SJCRH30 (cell line): ENCODE results near the gene THAP2. TPM values are rescaled to one million over a fixed set of nuclear protein-coding genes. Genes with fewer than 3 reads are reported as not detected.

Experiments used
- DNase-seq, 2 experiments: peaks; one replicate each; pipeline ENCODE4 v3.0.0-alpha.2; 2015 to 2020
- H3K27ac ChIP-seq: fragments of 250-450 bp; sonication (Bioruptor Pico); 2 replicates; pipeline ENCODE4 v1.5.1; 2020; ENCODE audit warnings: mild to moderate bottlenecking, moderate library complexity
- H3K27me3 ChIP-seq: fragments of 250-450 bp; sonication (Bioruptor Pico); 2 replicates; pipeline ENCODE4 v1.5.1; 2020; ENCODE audit warnings: mild to moderate bottlenecking, moderate library complexity
- H3K36me3 ChIP-seq: fragments of 250-450 bp; sonication (Bioruptor Pico); 2 replicates; pipeline ENCODE4 v1.5.1; 2020; ENCODE audit warnings: mild to moderate bottlenecking, moderate library complexity
- H3K4me1 ChIP-seq: fragments of 250-450 bp; sonication (Bioruptor Pico); 2 replicates; pipeline ENCODE4 v1.5.1; 2020; ENCODE audit warnings: mild to moderate bottlenecking, moderate library complexity
- H3K4me3 ChIP-seq: fragments of 250-450 bp; sonication (Bioruptor Pico); 2 replicates; pipeline ENCODE4 v1.5.1; 2020; ENCODE audit warnings: mild to moderate bottlenecking, moderate library complexity
- H3K9me3 ChIP-seq: fragments of 250-450 bp; sonication (Bioruptor Pico); replicated peaks from 2 replicates; pipeline ENCODE4 v1.5.1; 2020; ENCODE audit warnings: mild to moderate bottlenecking, moderate library complexity
- total RNA-seq: library from RNA; depleted of rRNA; stranded (reverse); fragments of >200 nt; shearing (Covaris generic); gene quantifications from 2 replicates; pipeline ENCODE4 v1.2.3, GENCODE V29; 2014; rRNA removed

The THAP2 gene
- total RNA-seq, 1 experiment from 2014 or later, result 7.2 TPM

DNA sequence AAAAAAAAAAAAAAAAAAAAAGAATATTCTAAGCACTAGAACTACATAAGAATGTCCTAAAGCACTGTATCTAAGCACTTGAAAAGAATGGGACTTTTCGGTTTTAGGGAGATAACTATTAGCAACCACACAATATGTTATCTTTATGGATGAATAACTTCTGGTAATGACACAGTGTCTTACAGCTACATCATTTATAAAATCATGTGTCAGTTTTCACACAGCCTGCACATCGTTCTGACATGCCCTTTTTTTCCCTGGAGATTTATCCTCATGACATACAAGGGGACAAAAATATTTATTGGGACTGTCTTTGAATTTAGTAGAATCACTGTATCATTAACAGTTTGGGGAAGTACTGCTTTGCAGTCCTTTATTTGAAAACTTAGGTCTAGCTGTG, 39.1 kb downstream of the THAP2 start:
- no peaks in the 10 kb centered on the region for H3K9me3 ChIP-seq
- H3K4me1 ChIP-seq, result no peaks in the 10 kb centered on the region
- H3K27me3 ChIP-seq, result no peaks in the 10 kb centered on the region
- H3K36me3 ChIP-seq, result peaks cover 12% of the 10 kb centered on the region
- DNase-seq, result no peak
- H3K4me3 ChIP-seq, result no peak overlapping the region
- no peak overlapping the region for H3K27ac ChIP-seq

DNA sequence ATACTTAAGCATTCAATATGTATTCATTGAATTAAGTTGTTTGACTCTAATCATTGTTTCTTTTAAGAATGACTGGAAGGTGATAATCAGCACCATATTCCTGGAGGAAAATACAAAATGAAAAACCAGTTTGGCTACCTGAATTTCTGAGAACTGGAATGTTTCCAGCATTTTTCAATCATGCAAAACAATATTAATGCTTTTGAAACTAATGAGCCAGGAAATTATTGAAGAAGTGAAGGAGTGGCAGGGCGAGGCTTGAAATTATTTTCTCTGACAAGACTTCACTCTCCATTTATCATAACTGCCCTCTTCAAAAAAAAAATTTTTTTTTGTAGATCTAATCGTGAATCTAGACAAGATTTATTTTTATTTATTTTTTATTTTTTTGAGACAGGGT, 40.8 kb downstream of the THAP2 start:
- DNase-seq, result no peak
- H3K36me3 ChIP-seq, result peaks cover 2% of the 10 kb centered on the region; the same call in 1 of the 2 replicates
- no peaks in the 10 kb centered on the region for H3K9me3 ChIP-seq
- no peaks in the 10 kb centered on the region for H3K4me1 ChIP-seq
- H3K27me3 ChIP-seq, result no peaks in the 10 kb centered on the region
- no peak overlapping the region for H3K4me3 ChIP-seq
- no peak overlapping the region for H3K27ac ChIP-seq

GRCh38 chr12:71708658-71709057, 44.6 kb downstream of the THAP2 start:
- Histone ChIP-seq H3K9me3 (no peaks in the 10 kb centered on the region), H3K27ac (no peak overlapping the region), H3K27me3 (no peaks in the 10 kb centered on the region; the same call in 1 of the 2 replicates), H3K4me1 (no peaks in the 10 kb centered on the region), H3K36me3 (no peaks in the 10 kb centered on the region), H3K4me3 (no peak overlapping the region)
- DNase-seq, result no peak

DNA sequence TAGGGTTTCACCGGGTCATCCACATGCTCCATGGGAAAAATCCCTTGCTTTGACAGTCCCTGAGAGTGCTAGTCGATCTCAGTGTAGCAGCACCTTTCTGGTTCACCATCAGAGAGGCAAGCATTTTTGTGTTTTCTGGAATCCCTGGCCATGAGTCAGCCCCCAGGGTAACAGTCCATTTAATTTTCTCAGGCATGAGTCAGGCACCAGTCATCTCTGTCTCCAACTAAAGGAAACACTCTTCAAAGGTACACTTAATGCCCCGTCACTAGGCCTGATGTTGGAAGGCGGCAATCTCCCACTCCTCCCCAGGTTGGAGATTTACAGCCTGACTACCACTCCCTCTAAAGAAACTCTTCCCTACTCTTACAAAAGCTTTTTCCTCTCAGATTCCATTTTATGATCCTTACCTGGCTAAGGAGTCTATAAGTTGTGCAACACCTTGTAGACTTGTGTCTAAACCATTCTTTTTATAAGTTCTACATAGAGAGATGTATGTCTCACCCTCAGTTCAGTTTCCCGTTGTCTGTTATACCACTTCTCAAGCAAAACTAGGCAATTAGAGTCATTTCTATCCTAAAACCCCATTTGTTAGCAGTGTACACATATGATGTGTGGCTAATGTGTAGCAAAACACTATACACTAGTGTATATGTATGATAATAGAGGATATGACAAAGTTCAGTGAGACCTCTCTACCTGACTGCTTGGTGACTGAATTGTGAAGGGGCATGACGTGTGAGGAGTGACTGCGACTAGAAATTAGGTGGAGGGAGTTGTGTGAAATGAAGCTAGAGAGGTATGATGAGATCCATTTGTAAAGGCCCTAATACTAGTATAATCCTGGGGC, 46.4 kb downstream of the THAP2 start:
- Histone ChIP-seq H3K9me3 (no peaks in the 10 kb centered on the region), H3K4me3 (no peak overlapping the region), H3K27me3 (no peaks in the 10 kb centered on the region; the same call in 1 of the 2 replicates), H3K36me3 (no peaks in the 10 kb centered on the region), H3K4me1 (no peaks in the 10 kb centered on the region), H3K27ac (no peak overlapping the region)
- DNase-seq, result no peak

- no peak for DNase-seq
Observed at GRCh38 chr12:71718611-71719010, 54.5 kb downstream of the THAP2 start.

GRCh38 chr12:71719647-71720370, 55.7 kb downstream of the THAP2 start:
- Histone ChIP-seq H3K4me1 (no peaks in the 10 kb centered on the region), H3K36me3 (no peaks in the 10 kb centered on the region), H3K4me3 (no peak overlapping the region), H3K9me3 (no peaks in the 10 kb centered on the region), H3K27ac (no peak overlapping the region), H3K27me3 (no peaks in the 10 kb centered on the region; the same call in 1 of the 2 replicates)
- no peak for DNase-seq

More at GRCh38 chr12:71718611-71719010, 54.5 kb downstream of the THAP2 start:
- H3K36me3 ChIP-seq, result no peaks in the 10 kb centered on the region
- H3K27ac ChIP-seq, result no peak overlapping the region
- no peaks in the 10 kb centered on the region for H3K9me3 ChIP-seq
- H3K4me1 ChIP-seq, result no peaks in the 10 kb centered on the region
- H3K4me3 ChIP-seq, result no peak overlapping the region
- no peaks in the 10 kb centered on the region for H3K27me3 ChIP-seq

DNA sequence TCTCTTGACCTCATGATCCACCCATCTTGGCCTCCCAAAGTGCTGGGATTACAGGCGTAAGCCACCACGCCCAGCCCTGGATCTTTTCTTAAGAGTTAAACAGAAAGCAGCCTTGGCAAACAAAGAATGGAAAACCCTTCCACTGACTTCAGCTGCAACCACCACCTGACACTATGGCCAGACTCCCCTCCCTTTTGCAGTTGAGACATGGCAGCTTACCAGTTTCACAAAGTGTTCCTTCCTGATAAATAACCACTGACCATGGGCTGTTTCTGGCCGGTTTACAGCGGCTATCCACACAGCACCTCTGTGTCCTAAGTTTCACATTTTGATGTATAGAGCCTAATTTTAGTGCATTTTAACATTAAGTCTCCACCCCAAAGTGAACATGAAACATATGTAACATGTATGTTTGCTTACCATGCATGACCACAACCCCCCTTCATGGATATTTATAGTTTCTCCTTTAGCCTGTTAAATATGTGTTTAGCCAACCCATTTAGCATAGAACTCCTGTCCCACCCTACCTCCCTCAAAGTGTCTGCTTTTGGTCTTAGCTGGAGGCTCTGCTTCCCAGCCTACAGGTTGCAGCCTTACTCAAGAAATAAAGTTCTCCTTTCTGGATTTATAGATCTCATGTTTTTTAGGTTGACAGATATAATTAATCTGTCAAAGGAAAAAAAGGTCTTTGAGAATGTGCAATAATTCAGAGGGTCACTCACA, 57.8 kb downstream of the THAP2 start:
- no peak for DNase-seq
- H3K9me3 ChIP-seq, result no peaks in the 10 kb centered on the region
- no peaks in the 10 kb centered on the region for H3K4me1 ChIP-seq
- H3K27me3 ChIP-seq, result no peaks in the 10 kb centered on the region; the same call in 1 of the 2 replicates
- no peak overlapping the region for H3K27ac ChIP-seq
- no peak overlapping the region for H3K4me3 ChIP-seq
- no peaks in the 10 kb centered on the region for H3K36me3 ChIP-seq

- DNase-seq, result no peak
- no peak overlapping the region for H3K27ac ChIP-seq
- no peak overlapping the region for H3K4me3 ChIP-seq
- H3K27me3 ChIP-seq, result no peaks in the 10 kb centered on the region; the same call in 1 of the 2 replicates
- no peaks in the 10 kb centered on the region for H3K36me3 ChIP-seq
- H3K9me3 ChIP-seq, result no peaks in the 10 kb centered on the region
- H3K4me1 ChIP-seq, result no peaks in the 10 kb centered on the region
Observed at GRCh38 chr12:71725011-71725410, 60.9 kb downstream of the THAP2 start.

GRCh38 chr12:71726548-71726947, 62.4 kb downstream of the THAP2 start:
- Histone ChIP-seq H3K27ac (no peak overlapping the region), H3K9me3 (no peaks in the 10 kb centered on the region), H3K36me3 (no peaks in the 10 kb centered on the region), H3K4me3 (no peak overlapping the region), H3K4me1 (no peaks in the 10 kb centered on the region), H3K27me3 (no peaks in the 10 kb centered on the region; the same call in 1 of the 2 replicates)
- DNase-seq, result no peak

GRCh38 chr12:71727958-71728357, 63.9 kb downstream of the THAP2 start:
- Histone ChIP-seq H3K9me3 (no peaks in the 10 kb centered on the region), H3K27me3 (no peaks in the 10 kb centered on the region; the same call in 1 of the 2 replicates), H3K4me3 (no peak overlapping the region), H3K27ac (no peak overlapping the region), H3K36me3 (no peaks in the 10 kb centered on the region), H3K4me1 (no peaks in the 10 kb centered on the region)
- DNase-seq, result peak in 1 of 2 experiments; percentile 1

Other genes with a start within 250 kb of the THAP2 start
- gene LGR5, start 224.5 kb upstream of the THAP2 start, total RNA-seq, result 5.1 and 6.4 TPM in 2 replicates
- 15.4 and 24.5 TPM in 2 replicates for gene ZFC3H1, start 453 bp upstream of the THAP2 start, total RNA-seq
- gene TMEM19, start 21.8 kb downstream of the THAP2 start, total RNA-seq, result 31.8 and 34.6 TPM in 2 replicates
- gene RAB21, start 90.6 kb downstream of the THAP2 start, total RNA-seq, result 32.3 and 34.5 TPM in 2 replicates
- gene TBC1D15, start 175.5 kb downstream of the THAP2 start, total RNA-seq, result 23.8 and 26.5 TPM in 2 replicates